Activated CD8-positive, alpha-beta T cell treated with anti-CD3 and anti-CD28 coated beads, Interleukin-2, amount 10 ng/mL, durations not matched to agents 7 days and 5 days (primary cell): ENCODE data around the gene SLC22A12. TPM values are rescaled to one million over a fixed set of nuclear protein-coding genes. Genes with fewer than 3 reads are reported as not detected.
A peak's percentile ranks its signal among the peaks of the same experiment; 100 is the strongest.

Experiments
- ATAC-seq: fragments of 150-1000 bp; cut with Tn5 transposase; one replicate; pipeline ENCODE4 v1.10.0; 2021; ENCODE audit warnings: moderate library complexity
- CTCF ChIA-PET: fragments of 350-600 bp; sonication (Branson Sonifier 250); formaldehyde crosslinking; loops from one replicate; lab custom pipeline; 2021; ENCODE audit warnings: antibody characterized with exemption; lab: Charles Lee
- POLR2A ChIA-PET: fragments of 350-600 bp; sonication (Branson Sonifier 250); formaldehyde crosslinking; loops from one replicate; lab custom pipeline; 2021; ENCODE audit warnings: antibody characterized with exemption; lab: Charles Lee
- DNase-seq: peaks from one replicate; pipeline ENCODE4 v3.0.0-alpha.2; 2020
- H3K27ac Mint-ChIP-seq: one replicate; pipeline ENCODE4 v1.8.0; 2021; ENCODE audit warnings: mild to moderate bottlenecking, mixed read lengths
- H3K27me3 Mint-ChIP-seq: one replicate; pipeline ENCODE4 v1.8.0; 2021; ENCODE audit warnings: low read depth, mixed read lengths
- H3K36me3 Mint-ChIP-seq: one replicate; pipeline ENCODE4 v1.8.0; 2021; ENCODE audit warnings: low read depth, mixed read lengths
- H3K4me1 Mint-ChIP-seq: one replicate; pipeline ENCODE4 v1.8.0; 2021; ENCODE audit warnings: low read depth, mixed read lengths
- H3K4me3 Mint-ChIP-seq: one replicate; pipeline ENCODE4 v1.8.0; 2021; ENCODE audit warnings: mild to moderate bottlenecking, mixed read lengths
- H3K9me3 Mint-ChIP-seq: one replicate; pipeline ENCODE4 v1.8.0; 2022; ENCODE audit warnings: mixed read lengths; ENCODE audit not compliant: insufficient read depth
- total RNA-seq, 2 experiments: library from RNA; stranded (reverse); gene quantifications; one replicate each; pipeline ENCODE4 v1.2.3, GENCODE V29; 2021

Gene SLC22A12
- total RNA-seq, 2 experiments from 2014 or later = not detected

- no peak overlapping the region for H3K27ac Mint-ChIP-seq
- no peak overlapping the region for H3K4me3 Mint-ChIP-seq
- H3K27me3 Mint-ChIP-seq = peaks cover 11% of the 10 kb centered on the region
- no peaks in the 10 kb centered on the region for H3K4me1 Mint-ChIP-seq
- no peak for ATAC-seq
- ChIA-PET POLR2A (no interaction called here), CTCF (interaction anchor here (0.6 to 2.8 kb wide), 16 partner anchors 9 to 295 kb away, joined by 3 to 16 read pairs (median 4); no protein-coding TSS in a partner anchor)
- no peaks in the 10 kb centered on the region for H3K9me3 Mint-ChIP-seq
- peak; percentile 26 for DNase-seq
- no peaks in the 10 kb centered on the region for H3K36me3 Mint-ChIP-seq
Observed at GRCh38 chr11:64650923-64651523, 60.0 kb downstream of the SLC22A12 start.

Other genes starting within 250 kb of the SLC22A12 start
- gene RPS6KA4, start 232.1 kb upstream of the SLC22A12 start, total RNA-seq = 10 to 100 TPM; 39.0 to 42.3 TPM
- not detected for gene SLC22A11, start 35.3 kb upstream of the SLC22A12 start, total RNA-seq
- gene NRXN2, start 132.0 kb downstream of the SLC22A12 start, total RNA-seq = under 1 TPM; 0.13 to 0.34 TPM
- gene RASGRP2, start 152.9 kb downstream of the SLC22A12 start, total RNA-seq = 100 to 1,000 TPM; 101 to 115 TPM
- 1 to 10 TPM; 2.9 to 4.7 TPM for gene PYGM, start 168.8 kb downstream of the SLC22A12 start, total RNA-seq
- 100 to 1,000 TPM; 421 to 423 TPM for gene SF1, start 187.3 kb downstream of the SLC22A12 start, total RNA-seq
- 10 to 100 TPM; 84.2 to 90.2 TPM for gene MAP4K2, start 212.0 kb downstream of the SLC22A12 start, total RNA-seq
- 10 to 100 TPM; 32.9 to 34.0 TPM for gene MEN1, start 219.3 kb downstream of the SLC22A12 start, total RNA-seq